COLO668 (cell line): ENCODE data around the gene PRM1.
"Not testable (repeated sequence)": the region's sequence is repeated elsewhere in the genome, so short reads cannot be mapped to it uniquely, and the experiment has no call there.

Experiments used
- DNase-seq: peaks from one replicate; lab custom pipeline; 2025; ENCODE audit not compliant: unreplicated experiment; lab: John Stamatoyannopoulos, UW

PRM1 gene

GRCh38 chr16:11298143-11298900 lies 17.2 kb upstream of the PRM1 start:
- DNase-seq: no peak

- peak; percentile 67 for DNase-seq
Observed at GRCh38 chr16:11297492-11298142, 16.5 kb upstream of the PRM1 start.

- DNase-seq: no peak
Observed at GRCh38 chr16:11296706-11297491, 15.8 kb upstream of the PRM1 start.

- DNase-seq: no peak
Observed at GRCh38 chr16:11296351-11296705, 15.2 kb upstream of the PRM1 start.

- DNase-seq: no peak
Observed at GRCh38 chr16:11295672-11296071, 14.5 kb upstream of the PRM1 start.

- DNase-seq: no peak
Observed at GRCh38 chr16:11292076-11292748, 11.1 kb upstream of the PRM1 start.

GRCh38 chr16:11291091-11291703 lies 10.1 kb upstream of the PRM1 start:
- DNase-seq: no peak

GRCh38 chr16:11290102-11290893 lies 9.2 kb upstream of the PRM1 start:
- no peak for DNase-seq

GRCh38 chr16:11289696-11290095 lies 8.6 kb upstream of the PRM1 start:
- DNase-seq: not testable (repeated sequence)

- no peak for DNase-seq
Observed at GRCh38 chr16:11289202-11289601, 8.1 kb upstream of the PRM1 start.

- DNase-seq: no peak
Observed at GRCh38 chr16:11285842-11286241, 4.7 kb upstream of the PRM1 start.

- no peak for DNase-seq
Observed at GRCh38 chr16:11283820-11284248, 2.7 kb upstream of the PRM1 start.

- DNase-seq: no peak
Observed at GRCh38 chr16:11278681-11279628, 2.2 kb downstream of the PRM1 start.

GRCh38 chr16:11277607-11278337 lies 3.4 kb downstream of the PRM1 start:
- no peak for DNase-seq

- no peak for DNase-seq
Observed at GRCh38 chr16:11276896-11277593, 4.1 kb downstream of the PRM1 start.

GRCh38 chr16:11276143-11276895 lies 4.8 kb downstream of the PRM1 start, which contains the start of gene PRM2:
PRM2 (minus strand) TSS chr16:11276480; CDS start chr16:11276370, 110 bp downstream.
- DNase-seq: no peak

GRCh38 chr16:11274964-11275363 lies 6.2 kb downstream of the PRM1 start:
- DNase-seq: no peak
